GM18868 (cell line): Measurements from ENCODE around the gene RBM38.

Source experiments
- ATAC-seq: cut with Tn5 transposase; IDR thresholded peaks from one replicate; pipeline ENCODE4 v1.9.1; 2021; ENCODE audit warnings: mild to moderate bottlenecking, moderate library complexity; ENCODE audit not compliant: unreplicated experiment

RBM38 gene

GRCh38 chr20:57402206-57403125 lies 11.3 kb downstream of the RBM38 start:
- no peak for ATAC-seq

DNA sequence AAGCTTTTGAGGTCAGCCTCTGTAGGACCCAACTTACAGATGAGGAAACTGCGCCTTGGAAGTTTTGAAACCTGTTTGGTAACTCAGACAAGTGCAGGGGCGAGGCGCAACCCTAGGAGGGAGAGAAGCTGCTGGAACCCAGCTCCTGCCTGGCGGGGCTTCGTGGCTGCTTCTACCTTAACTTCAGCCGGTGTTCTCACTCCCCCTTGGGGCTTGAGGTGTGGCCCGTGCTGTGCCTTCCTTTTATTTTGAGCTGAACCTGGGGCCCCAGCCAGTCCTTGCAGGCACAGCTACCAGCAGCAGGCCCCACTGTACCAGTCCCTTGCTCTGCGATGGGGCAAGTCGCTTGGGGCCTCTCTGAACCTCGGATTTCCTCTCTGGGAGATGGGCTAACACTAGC lies 12.0 kb downstream of the RBM38 start:
- ATAC-seq: no peak

GRCh38 chr20:57404006-57404405 lies 12.8 kb downstream of the RBM38 start:
- no peak for ATAC-seq

DNA sequence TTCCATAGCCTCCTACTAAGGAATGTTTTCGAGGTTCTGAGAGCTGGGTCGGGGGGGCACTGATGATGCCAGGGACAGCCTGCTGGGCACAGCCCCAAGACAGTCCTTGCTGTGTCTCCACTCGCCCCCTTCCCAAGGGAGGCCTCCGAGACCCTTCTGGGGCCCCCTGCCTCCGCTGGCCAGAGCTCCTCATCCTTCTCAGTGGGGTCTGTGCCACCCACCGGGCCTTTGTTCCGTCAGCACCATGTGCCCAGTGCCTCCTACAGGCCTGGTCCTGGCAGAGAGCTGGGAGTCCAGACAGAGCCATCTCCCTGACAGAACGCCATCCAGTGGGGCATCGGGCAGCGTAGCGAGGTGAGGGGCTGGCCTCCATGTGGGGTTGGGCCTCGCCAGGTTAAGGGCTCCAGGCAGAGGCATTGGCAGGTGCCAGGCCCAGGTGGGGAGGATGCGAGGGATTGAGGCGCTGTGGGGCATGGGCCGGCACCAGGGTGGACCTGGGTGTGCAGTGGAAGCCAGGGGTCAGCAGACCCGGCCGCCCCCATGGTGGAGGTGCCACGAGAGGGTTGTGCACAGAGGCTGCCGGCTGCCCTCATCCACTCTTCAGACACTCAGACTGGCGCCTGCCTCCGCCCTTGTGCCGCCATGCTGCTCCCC lies 13.3 kb downstream of the RBM38 start:
- no peak for ATAC-seq

DNA sequence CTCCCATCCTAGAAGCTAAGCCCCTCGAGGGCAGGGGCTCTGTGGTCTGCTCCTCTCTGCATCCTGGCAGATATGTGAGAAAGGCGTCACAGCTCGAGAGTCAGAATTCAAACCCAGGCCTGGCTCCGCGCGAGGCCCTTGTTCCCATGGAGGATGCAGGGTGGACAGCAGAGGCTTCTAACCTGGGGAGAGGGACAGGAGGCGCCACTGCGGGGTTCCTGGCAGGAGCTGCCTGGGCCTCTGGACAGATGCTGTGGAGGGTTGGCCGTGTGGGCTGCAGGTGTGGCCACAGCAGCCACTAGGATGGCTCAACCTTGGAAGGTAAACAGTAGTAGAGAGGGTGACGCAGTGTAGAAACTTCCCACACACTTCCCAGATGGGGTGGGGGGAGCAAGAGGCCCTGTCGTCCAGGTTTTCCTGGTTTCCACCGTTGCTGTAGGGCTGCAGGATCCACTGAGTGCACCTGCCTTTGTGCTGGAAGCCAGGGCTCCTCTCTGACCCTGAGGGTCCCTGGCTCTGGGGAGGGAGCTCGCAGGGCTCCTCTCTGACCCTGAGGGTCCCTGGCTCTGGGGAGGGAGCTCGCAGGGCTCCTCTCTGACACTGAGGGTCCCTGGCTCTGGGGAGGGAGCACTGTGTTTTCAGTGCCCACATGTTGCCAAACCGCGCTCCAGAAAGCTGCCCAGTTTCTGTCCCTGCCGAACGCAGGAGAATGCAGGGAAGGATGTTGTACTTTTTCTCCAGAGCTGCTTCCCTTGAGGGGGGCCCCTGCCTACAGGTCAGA lies 14.2 kb downstream of the RBM38 start:
- ATAC-seq: no peak

DNA sequence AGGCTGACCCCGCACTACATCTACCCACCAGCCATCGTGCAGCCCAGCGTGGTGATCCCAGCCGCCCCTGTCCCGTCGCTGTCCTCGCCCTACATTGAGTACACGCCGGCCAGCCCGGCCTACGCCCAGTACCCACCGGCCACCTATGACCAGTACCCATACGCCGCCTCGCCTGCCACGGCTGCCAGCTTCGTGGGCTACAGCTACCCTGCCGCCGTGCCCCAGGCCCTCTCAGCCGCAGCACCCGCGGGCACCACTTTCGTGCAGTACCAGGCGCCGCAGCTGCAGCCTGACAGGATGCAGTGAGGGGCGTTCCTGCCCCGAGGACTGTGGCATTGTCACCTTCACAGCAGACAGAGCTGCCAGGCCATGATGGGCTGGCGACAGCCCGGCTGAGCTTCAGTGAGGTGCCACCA lies 16.4 kb downstream of the RBM38 start:
- no peak for ATAC-seq

GRCh38 chr20:57408131-57408530 lies 16.9 kb downstream of the RBM38 start:
- ATAC-seq: no peak

DNA sequence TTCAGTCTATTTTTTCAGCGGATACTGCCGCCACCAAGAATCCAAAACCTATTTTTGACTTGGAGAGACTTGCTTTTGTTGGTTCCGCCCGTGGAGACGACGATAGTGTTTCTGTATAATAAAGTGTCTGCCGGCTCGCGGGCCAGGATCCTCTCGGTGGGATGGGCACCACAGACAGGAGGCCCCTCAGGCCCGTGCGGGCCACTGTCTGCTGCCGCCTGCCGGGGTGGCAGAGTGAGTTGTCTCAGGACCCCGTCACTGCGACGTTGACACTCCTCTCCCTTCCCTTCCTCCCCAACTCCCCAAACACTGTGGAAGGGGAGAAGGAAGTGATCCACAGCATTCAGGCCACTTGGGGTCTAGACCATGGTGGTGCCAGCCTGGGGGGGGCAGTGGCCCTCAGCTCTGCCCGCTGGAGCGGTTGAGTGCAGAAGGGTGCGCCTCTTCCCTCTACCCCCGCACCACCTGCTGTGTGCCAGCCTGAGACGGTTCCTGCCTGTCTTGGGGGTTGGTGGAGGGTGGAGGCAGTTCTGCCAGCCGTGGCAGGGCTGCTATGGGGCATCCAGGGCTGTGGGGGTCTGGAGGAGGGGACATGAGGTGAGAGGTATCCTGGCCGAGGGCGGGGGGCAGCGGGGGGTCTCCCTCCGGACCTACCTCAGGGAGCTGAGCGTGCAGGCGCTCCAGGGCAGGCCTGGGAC lies 17.5 kb downstream of the RBM38 start:
- ATAC-seq: no peak

DNA sequence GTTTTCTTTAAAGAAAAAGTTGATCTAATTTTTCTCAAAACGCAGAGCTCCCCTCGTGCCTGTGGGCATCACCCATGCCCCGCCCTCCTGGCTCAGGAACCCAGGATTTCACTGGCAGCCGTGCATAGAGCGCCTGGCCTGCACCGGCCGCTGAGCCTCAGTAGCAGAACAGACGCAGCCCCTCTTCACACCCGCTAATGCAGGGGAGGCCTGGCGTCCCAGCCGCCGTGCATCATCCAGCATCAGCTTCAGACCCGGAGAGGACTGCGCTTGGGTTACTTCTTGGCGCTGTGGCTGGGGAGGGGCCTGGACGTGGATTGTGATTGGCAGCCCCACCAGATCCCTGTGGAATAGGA lies 18.1 kb downstream of the RBM38 start:
- ATAC-seq: no peak

DNA sequence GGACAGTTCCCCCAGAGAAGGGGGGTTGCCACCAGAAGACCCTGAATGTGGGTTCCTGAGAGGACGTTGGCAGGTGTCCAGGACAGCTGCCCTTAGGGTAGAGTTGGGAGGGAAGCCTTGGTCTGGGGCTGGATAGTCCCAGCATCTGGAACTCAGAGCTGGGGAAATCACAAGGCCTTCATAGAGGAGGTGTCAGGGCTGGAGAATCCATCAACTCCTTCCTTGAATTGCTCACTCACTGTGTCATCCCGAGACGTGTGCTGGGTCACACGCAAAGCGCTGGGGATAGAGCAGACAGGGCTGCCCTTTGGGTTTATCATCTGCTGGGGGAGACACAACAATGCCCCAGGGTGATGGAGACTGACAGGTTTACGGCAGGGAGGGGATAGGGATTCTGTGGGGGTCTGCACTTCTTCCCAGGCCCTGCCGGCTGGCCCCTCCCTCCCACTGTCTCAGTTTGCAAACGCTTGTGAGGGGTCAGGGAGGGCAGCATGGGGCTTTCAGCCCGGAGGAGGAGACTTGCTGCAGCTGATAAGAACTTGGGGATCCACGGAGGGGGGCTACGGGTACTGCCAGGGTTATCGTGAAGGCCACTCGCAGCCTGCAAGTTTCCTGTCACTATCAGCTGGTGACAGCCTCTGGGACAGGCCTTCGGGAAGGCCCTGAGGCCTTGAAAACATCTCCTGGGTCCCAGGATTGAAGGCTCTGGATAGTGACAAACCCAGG lies 18.6 kb downstream of the RBM38 start:
- no peak for ATAC-seq

- ATAC-seq: no peak
These were observed 19.3 kb downstream of the RBM38 start for GRCh38 chr20:57410398-57410920.

DNA sequence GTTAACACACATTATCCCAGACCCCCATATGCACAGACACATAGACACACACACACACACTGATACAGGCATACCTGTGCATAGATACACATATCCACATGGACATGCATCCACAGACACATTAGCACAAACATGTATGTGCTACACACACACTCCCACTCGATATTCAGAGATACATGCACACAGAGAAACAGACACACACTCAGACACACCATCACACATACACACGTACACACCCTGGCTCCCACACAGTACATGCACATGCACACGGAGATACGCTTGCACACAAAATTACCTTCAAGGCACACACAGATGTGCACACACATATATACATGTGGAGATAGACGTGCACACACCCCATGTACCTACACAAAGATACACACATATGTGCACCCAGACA lies 19.7 kb downstream of the RBM38 start:
- no peak for ATAC-seq

GRCh38 chr20:57411406-57412283 lies 20.4 kb downstream of the RBM38 start:
- no peak for ATAC-seq

- ATAC-seq: no peak
These were observed 21.3 kb downstream of the RBM38 start for GRCh38 chr20:57412347-57413029.

DNA sequence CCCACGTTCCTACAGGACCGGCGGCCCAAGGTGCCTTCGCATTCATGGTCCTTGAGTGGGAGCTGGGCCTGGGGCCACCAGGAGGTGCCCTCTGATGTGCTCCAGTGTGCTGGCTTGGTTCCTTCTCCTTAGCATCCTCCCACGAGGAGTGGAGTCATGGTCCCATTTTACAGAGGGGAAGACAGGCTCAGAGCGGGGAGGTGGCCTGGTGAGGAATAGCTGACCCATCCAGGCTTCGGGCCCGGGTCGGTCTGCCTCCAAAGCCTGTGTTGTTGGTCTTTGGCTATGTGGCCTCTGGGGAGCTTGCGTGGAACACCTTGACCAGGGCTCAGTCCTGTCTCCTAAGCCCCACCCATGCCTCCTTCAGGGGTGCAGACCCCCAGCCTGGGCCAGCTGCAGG lies 22.8 kb downstream of the RBM38 start:
- no peak for ATAC-seq

DNA sequence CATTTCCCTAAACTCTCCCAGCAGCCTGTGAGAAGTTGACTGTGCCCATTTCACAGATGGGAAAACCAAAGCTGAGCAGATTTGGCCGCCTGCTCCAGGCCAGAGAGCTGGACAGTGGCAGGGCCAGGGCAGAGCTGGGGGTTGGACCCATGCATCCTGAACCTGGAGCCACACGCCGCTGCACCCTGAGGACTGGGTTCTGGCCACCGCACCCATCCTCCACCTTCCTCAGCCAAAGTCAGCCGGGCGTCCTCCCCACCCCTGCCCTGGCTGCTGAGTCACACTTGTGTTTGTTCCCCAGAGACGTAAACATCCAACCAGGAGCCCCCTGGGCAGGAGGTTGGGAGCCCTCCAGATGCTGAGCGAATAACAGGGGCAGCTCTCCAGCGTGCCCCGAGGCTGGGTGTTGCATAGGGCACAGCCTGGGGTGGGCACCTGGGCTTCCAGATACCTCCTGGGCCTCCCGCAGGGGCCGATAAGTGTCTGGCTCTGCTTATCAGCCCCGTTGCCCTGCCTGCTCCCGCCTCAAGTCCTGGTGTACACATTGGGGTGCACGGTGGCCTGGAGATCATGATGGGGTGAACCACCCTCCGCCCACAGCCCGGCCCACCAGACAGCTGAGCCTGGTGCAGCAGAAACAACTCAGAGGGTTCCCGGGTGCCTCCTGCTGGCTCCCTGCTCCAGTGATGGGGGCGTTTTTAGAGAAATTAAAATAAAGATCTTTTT lies 23.8 kb downstream of the RBM38 start:
- no peak for ATAC-seq

DNA sequence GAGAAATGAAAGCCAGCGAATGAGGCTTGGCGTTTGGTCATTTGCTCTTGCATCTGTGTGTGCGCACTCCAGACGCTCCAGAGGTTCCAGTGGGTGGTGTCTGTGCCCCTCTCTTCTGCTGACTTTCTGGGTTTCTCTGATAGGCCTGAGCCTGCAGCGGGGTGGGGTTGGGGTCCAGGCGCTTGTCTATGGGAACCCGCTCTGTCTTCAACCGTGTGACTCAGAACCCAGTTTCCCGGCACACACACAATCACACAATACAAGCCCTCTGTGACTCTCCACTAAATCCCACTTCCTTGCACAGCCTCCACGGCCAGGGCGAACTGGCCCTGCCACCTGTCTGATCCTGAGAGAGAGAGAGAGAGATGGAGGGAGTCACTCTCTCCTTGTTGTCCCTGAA lies 24.6 kb downstream of the RBM38 start:
- no peak for ATAC-seq
